ENCODE data around the gene GPR108.

GPR108 gene

DNA sequence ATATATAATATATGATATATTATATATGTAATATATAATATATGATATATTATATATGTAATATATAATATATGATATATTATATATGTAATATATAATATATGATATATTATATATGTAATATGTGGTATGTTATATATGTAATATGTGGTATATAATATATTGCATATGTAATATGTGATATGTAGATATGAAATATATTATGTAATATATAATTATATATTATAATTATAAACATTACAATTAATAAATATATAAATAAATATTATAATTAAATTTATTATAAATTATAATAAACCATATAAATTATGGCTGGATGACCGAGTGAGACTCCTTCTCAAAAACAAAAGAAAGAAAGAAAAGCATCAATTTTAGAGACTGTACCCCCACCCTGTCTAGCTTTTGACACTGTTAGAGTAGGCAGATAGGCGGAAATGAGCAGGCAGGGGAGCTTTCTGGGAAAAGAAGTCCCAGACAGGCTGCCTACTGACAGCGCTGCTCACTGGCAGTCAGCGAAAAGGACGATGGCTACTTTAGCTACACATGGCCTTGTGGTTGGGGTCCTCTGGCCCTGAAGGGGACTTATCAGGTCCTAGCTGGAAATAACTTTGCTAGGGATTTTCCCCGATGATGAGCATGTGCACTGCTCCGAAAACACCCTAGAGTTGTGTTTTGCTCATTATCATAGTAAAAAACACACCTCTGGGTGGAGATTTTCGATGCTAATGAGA, 36.6 kb downstream of the GPR108 start:
- DNase-seq, result no peak

DNA sequence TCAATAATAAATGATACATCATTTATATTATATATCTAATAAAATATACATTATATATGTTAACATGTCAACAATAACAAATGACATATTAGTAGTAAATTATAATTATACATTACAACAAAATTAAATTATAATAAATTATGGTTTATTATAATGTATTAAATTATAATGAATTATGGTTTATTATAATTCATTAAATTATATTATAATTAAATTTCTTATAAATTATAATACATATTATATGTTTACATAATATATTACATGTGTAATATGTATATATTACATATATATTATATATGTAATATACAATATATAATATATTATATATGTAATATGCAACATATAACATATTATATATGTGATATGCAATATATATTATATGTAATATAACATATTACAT, 37.4 kb downstream of the GPR108 start:
- no peak for DNase-seq

DNA sequence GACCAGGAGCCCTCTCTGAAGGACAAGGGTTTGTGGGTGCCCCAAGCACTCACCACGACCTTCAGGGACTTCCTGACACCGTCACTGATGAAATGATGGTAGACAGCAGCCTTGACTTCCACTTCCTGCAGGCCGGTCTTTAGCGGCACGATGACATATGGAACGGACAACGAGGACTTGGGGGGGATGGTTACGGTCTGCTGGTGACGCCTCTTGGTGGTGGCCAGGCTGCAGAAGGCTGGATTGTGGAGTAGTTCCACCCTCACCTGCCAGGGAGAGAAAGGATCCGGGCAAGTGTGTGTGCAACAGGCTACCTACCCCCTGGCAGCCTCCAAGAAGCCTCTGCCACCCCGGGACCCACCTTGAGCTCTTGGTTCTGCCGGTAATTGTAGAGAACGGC, 40.1 kb downstream of the GPR108 start:
- DNase-seq, result no peak

DNA sequence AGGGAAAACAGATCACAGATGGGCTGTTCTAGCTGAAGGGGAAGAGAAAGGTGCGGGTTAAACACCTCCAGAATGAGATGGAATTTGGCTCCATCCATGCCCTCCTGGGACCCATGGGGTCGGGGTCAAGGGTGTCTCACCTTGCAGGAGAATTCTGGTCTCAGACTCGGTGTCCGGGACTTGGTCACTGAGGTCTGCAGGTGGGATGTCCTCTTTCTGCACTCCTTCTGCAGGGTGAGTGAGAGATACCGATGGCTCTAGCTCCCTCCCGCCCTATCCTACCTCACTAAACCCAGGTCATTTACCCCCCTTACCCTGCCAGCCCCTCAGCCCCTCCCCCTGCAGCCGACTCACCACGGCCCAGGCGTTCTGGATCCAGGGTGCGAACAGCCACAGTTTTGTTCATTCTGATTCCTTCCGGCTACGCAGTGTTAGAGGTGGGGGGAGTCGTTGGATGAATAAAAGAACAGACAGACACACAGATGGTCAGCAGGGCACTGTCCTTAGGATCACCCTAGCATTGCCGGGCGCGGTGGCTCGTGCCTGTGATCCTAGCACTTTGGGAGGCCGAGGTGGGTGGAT, 41.0 kb downstream of the GPR108 start:
- no peak for DNase-seq

DNA sequence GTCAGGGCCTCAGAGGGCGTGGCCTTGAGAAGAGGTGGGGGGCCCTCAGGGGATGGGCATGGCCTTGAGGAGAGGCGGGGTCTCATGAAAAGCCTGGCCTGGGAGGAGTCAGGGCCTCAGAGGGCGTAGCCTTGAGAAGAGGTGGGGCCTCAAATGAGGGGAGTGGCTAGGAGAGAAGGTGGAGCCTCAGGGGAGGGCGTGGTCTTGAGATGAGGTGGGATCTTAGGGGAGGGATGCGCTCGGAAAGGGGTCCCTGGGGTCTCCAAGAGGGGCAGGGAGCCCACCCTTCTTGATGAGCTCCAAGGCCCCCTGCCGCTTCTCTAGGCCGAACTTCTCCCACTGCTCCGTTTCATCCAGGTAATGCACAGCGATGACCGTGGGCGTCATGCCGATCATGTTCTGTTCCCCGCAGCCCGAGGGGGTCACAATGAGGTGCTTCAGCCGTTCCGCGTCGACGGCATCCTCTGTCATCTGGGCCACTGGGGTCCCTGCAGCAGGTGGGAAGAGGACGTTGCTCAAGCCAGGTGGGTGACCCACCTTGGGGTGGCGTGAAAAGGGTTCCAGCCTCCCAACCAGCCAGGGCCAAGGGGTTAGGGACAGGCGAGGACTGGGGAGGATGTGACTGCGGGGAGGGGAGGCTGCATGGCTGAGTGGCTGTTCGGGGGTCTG, 43.1 kb downstream of the GPR108 start:
- no peak for DNase-seq

DNA sequence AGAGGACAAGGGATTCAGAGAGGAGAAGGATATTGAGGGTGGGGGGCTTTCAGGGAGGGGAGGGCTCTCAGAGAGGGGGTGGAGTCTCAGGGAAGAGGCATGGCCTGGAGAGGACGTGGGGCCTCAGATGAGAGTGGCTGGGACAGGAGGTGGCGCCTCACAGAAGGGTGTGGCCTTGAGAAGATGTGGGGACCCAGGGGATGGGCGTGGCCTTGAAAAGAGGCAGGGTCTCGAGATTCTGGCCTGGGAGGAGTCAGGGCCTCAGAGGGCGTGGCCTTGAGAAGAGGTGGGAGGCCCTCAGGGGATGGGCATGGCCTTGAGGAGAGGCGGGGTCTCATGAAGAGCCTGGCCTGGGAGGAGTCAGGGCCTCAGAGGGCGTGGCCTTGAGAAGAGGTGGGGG, 43.7 kb downstream of the GPR108 start:
- no peak for DNase-seq

DNA sequence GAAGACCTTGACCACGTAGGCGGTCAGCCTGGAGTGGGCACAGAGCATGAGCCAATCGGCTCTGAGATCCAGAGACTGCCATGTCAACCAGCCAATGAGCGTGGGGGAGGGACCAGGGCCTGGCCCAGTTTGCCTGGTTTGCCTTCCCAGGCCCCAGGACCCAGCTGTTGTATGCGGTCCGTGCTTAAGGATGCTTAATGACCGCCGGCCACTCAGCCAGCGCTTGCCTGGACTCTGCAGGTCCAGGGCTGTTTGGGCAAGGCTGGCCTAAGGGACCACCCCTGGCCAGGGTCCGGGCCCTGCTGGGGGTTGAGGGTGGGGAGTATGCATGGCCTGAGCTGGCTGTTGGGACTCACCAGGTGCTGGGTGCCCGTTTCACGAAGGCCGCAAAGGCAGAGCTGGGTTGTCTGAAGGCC, 44.3 kb downstream of the GPR108 start:
- DNase-seq, result no peak

DNA sequence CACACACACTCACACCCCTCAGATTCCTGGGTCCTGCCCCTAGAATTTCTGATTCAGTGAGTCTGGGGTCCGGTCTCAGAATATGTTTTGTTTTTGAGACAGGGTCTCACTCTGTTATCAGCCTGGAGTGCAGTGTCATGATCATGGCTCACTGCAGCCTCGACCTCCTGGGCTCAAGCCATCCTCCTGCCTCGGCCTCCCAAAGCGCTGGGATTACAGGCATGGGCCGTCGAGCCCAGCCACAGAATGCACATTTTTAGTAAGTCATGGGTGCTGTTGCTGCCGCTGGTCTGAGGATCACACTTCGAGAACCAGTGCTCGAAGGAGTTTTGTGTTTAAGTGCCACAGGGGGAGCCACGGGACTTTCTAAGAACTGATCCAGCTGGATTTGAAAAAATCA, 45.4 kb downstream of the GPR108 start:
- DNase-seq, result no peak

DNA sequence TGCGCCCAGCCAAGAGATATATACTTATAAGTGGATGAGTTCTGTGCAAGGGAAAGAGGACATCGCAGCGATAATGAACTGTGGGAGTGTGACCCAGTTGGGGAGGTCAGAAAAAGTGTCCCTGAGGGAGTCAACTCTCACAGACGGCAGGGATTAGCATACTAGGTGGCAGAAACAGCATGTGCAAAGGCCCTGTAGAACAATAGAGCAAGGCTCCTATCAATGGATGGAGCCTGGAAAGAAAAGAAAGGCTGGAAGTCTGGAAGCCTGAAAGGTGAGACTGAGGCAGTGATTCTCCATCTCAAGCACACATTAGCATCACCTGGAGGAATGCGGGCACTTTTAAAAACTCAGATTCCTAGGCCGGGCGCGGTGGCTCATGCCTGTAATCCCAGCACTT, 46.0 kb downstream of the GPR108 start:
- no peak for DNase-seq

DNA sequence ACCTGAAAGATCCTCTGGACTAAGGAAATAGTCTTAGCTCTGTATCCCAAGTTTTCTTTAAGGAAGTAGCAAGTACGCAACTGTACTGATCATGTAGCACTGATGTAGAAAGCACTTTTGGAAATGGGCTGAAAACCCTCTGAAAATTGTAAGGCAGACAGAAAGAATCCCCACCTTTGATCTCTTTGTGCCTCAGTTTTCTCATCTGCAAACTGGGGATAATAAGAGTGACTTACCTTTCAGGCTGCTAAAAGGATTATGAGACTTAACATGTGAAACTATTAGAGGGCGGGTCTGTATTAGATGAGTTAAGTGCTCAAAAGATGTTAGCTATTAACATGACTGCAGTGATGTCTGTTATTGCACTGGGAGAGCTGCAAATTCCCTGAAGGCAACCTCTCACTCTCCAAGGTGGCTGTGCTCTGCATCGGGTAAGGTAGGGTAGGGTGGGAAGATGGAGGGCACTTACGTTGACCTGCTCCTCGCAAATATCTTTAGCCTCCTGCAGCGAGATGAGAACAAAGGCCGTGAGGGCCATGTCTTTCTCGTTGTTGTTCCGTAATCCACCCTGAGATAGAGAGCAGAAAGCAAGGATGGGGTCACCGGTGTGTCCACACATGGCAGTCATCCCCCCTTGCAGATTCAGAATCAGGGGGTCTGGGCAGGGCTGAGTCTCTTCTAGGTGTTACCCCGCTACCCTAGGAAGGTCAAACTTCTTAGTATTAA, 47.1 kb downstream of the GPR108 start:
- no peak for DNase-seq

DNA sequence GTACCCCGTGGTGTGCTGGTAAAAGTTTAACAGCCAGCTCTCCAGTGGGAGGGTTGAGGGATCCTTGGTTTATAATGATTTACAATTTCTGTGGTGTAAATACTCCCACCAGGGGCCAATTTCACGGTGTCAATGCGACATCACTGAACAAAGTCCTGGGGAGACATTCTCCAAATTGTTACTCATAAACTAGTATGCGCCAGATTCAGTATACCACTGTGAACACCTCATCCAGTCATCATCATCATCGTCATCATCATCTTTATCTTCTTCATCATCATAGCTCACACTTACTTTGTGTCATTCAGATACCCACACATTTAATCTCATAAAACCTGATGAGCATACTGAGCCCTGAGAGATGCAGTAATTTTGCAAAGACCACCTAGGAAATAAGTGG, 50.3 kb downstream of the GPR108 start:
- no peak for DNase-seq

DNA sequence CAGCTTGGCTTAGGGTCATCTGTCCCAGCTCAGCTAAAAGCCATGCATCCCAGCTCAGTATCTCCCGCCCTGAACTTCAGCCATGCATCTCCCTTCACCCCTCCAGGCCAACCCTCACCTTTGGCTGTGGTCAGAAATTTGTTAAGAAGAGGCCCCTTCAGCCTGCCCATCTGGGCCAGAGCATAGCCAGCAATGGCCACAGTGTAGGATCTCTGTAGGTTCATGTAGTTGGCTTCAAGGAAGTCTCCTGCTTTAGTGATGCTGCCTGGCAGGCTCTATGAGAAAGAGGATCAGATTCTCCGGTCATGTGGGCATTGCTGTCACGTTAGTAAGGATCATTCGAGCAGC, 50.8 kb downstream of the GPR108 start:
- no peak for DNase-seq

DNA sequence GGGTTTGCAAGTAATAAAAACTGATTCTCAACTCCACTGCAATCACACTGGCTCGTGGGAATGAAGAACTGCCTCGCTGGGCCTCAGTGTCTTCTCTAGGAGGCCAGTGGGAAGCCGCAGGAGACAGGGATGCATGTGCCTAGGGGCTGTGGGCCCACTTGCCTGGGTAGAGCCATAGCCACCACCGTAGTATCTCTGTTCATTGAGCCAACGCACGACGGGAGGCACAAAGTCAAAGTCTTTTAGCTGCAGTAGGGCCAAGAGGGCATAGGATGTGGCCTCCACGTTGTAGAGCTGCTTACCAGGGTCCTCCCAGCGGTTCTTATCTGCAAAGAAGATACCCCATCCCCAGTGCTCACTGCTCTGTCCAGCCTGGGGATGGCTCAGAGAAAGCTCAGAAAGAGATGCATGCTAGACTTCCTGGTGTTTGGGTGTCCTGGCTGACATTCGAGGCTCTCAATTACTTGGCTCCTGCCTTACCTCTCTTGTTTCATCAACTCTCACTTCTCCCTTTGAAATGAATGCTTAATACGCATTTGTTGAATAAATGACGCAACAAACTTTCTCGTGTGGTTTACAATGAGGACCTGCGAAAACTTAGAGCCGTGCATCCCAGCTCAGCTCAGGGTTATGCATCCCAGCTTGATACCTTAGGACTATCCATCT, 51.3 kb downstream of the GPR108 start:
- DNase-seq, result no peak

DNA sequence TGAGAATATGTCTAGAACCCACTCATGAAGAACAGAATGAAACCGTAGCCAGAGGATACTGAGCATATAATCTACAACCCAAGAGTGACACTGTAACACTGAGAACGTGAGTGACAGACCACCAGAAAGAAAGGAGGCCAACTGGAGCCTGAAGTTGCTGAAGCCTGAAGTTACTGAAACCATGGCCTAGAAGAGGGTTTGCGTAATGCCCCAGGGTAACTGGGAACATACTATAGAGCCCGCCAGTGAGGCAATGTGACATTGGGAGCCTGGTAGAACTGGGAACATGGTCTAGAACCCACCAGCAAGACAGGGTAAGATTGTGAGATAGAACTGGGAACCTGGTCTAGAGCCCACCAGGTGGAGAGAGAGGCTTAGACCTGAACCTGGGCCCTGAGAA, 51.9 kb downstream of the GPR108 start:
- no peak for DNase-seq

DNA sequence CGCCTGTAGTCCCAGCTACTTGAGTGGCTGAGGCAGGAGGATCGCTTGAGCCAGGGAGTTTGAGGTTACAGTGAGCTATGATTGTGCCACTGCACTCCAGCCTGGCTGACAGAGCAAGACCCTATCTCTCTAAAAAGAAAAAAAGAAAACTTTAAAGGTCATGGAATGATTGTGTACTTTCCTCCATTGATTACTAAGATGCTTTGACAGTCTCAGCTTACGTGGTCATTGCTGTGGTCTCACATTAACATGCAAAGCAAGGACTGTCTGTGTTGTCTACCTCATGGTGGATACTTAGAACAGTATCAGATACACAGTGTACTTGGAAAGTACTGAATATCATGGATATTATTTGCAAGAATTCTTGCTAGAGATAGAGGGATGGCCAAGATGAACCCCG, 53.4 kb downstream of the GPR108 start:
- DNase-seq, result no peak

DNA sequence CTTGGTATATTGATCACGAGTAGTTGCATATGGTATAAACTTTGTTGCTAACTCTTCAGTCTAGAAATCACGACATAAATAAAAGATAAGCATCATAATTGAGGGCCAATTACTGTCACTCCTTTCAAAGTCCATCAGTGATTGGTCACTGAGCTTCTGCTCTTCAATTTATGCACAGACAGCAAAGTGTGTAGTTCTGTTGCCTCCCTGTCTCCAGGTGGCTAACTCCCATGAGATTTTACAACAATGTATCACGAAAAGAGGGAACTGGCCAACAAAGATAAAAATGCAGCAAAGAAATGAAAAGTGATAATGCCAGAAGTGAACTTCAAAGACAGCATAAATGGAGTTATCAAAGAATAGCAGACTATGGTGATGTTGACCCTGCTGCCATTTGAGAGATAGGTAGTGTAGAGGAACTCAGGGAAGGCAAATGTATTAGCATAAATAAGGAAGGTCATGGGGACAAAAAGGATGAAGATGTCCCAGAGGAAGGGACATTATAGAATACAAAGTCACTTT, 54.7 kb downstream of the GPR108 start:
- no peak for DNase-seq

DNA sequence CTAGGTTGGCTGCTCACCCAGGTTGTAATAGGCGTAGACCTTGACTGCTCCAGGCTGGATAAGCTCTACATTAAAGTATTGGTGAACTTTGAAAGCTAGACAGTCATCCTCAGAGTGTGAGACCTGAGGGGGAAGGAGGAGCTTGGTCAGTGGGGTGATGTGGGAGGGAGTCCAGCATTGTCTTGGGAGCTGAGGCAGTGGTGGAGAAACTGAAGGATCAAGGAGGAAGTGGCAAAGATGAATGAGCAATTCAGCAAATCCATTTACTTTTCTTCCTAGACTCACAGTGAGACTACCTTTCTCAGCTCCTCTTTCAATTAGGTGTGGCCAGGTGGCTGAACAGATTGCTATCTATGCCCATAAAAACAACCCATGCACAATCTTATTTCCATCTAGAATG, 57.2 kb downstream of the GPR108 start:
- DNase-seq, result no peak

All from NCI-H1694 (cell line).